ENCODE measurements around the gene NECAB3.
"Not testable (repeated sequence)": the region's sequence is repeated elsewhere in the genome, so short reads cannot be mapped to it uniquely, and the experiment has no call there.

The NECAB3 gene

GRCh38 chr20:33648396-33649004 lies 25.7 kb downstream of the NECAB3 start:
- DNase-seq, result no peak

GRCh38 chr20:33647603-33648395 lies 26.4 kb downstream of the NECAB3 start:
- no peak for DNase-seq

DNA sequence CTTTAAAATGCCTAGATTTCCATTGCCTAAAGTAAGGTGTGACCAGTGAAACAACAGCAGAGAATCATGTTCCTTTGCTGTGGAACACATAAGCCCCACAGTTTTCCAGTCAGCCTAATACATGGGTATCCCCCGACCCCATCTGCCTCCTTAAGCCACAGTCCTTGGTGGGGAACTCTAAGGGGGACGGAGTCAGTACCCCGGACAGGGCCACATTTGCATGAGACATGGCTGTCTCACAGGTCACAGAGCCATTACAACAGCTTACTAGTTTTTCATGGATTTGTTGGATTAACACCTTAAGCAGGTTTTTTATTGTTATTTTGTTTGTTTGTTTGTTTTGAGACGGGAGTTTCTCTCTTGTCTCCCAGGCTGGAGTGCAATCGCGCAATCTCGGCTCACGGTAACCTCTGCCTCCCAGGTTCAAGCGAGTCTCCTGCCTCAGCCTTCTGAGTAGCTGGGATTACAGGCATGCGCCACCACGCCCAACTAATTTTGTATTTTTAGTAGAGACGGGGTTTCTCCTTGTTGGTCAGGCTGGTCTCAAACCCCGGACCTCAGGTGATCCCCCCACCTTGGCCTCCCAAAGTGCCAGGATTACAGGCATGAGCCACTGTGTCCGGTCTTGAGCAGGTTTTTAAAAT lies 27.1 kb downstream of the NECAB3 start:
- not testable (repeated sequence) for DNase-seq

DNA sequence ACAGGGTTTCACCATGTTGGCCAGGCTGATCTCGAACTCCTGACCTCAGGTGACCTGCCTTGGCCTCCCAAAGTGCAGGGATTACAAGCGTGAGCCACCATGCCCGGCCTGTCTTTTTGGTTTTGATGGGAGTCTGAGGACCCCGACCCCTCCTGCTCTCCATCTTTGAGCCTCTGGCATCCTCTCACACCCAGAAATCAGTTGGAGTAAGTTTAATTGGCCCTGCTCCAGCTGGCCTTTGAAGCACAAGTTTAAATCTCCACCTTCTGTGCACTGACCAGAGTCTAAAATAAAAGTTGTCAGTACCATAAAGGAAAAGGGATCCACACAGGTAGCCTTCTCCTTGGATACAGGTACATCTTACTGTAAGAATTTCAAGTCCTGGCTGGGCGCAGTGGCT lies 28.0 kb downstream of the NECAB3 start:
- no peak for DNase-seq

- no peak for DNase-seq
Observed at GRCh38 chr20:33645396-33645795, 28.8 kb downstream of the NECAB3 start.

- no peak for DNase-seq
Observed at GRCh38 chr20:33645072-33645358, 29.2 kb downstream of the NECAB3 start.

DNA sequence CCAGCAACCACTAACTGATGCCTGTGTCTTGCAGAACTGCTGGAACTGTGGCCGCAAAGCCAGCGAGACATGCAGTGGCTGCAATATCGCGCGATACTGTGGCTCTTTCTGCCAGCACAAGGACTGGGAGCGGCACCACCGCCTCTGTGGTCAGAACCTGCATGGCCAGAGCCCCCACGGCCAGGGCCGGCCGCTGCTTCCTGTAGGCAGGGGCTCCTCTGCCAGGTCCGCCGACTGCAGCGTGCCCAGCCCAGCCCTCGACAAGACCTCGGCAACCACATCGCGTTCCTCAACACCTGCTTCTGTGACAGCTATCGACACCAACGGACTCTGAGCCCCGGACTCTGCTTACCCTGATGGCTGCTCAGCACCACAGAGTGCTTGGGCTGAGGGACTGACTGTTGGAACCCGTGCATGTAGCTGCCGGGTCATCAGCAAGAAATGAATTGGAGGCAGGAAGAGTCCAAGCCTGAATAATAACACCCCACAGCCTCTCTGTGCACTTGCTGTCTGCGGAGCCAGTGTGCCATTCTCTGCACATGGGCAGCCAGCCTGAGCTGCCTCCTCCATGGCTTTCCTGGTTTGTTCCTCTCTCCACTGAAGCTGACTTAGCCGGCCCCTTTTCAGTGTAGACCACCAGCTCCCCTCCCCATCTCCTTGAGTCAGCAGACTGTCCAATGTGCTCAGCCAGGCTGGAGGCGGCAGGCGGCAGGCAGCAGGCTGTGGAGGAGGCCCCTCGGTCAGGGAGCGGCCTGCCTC lies 29.7 kb downstream of the NECAB3 start:
- no peak for DNase-seq

GRCh38 chr20:33640287-33640686 lies 33.9 kb downstream of the NECAB3 start:
- no peak for DNase-seq

DNA sequence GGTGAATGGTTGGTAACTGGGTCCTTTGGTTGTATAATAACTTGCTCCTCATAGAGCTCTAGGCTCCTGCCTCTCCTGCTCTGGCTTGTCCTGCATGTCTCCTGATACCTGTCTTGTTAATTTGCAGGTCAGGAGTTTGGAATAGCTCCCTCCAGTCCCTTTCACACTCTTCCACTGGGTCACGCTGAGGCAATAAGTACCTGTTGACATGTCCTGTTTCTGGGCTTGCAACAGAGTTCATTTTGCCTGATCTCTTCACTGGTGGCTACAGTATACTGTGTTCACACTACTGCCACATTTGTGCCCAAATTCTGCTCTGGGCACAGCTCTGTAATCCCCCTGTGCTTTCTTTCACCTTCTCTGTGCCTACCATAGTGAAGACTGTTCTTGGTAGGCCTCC lies 37.5 kb downstream of the NECAB3 start:
- no peak for DNase-seq

- no peak for DNase-seq
Observed at GRCh38 chr20:33635341-33635740, 38.9 kb downstream of the NECAB3 start.

DNA sequence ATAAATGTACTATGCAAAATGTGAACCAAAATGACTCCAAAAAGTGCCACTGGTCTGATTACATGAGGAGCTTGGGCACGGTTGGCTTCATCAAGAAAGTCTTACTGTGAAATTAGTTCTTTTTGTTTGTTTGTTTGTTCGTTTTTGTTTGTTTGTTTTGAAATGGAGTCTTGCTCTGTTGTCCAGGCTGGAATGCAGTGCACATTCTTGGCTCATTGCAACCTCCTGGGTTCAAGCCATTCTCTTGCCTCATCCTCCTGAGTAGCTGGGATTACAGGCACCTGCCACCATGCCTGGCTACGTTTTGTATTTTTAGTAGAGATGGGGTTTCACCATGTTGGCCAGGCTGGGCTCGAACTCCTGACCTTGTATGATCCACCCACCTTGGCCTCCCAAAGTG lies 42.3 kb downstream of the NECAB3 start:
- DNase-seq, result not testable (repeated sequence)

- DNase-seq, result no peak
Observed at GRCh38 chr20:33630507-33630906, 43.7 kb downstream of the NECAB3 start.

GRCh38 chr20:33629979-33630378 lies 44.2 kb downstream of the NECAB3 start:
- DNase-seq, result no peak

- DNase-seq, result no peak
Observed at GRCh38 chr20:33629533-33629932, 44.7 kb downstream of the NECAB3 start.

GRCh38 chr20:33627577-33628216 lies 46.5 kb downstream of the NECAB3 start:
- no peak for DNase-seq

DNA sequence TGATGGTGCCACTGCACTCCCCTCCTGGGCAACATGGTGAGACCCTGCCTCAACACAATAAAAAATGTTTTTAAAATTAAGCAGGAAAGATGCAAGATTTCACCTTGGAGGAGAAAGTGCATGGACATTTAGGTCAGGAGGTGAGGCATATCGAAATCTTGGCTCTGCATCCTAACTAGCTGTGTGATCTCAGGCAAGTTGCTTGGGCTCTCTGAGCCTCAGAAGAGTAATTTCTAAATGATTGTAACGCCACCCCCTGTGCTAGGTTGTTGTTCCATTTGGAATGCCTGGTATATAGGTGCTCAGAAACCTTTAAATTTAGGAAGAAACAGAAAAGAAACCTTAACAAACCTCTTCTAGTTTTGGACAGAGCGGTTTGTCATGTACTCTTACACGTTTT lies 48.0 kb downstream of the NECAB3 start:
- no peak for DNase-seq

GRCh38 chr20:33624399-33624798 lies 49.8 kb downstream of the NECAB3 start:
- DNase-seq, result no peak

GRCh38 chr20:33622705-33623365 lies 51.4 kb downstream of the NECAB3 start:
- DNase-seq, result no peak

DNA sequence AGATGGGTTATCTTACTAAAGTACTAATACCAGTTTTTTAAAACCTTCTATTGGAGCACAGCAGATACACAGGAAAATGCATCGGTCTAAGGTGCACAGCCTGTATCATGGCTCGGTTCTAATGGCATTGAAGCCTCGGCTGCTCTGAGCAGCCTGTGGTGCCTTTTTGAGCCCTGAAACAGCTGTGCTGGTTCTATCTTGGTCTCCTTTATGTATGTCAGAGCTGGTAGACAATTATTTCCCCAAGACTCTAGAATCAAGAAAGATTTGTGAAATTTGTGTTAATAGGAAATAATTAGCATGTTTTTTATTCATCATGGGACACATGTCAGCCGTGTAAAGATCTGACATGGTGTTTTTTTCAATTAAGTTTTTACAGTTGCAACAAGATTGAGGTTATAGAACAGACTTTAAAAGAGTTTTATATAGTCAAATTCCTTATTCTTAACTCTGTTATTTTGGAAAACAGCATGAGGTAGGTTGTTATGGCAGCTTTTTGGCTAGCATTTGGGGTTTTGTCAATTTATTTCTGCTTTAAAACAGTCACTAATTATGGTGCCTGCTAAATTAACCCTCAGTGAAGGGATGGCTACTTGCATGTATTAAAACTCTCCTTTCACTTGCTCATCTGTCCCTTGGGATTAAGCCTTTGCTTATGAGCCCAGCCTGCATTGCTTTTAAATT lies 52.4 kb downstream of the NECAB3 start:
- no peak for DNase-seq

- DNase-seq, result no peak
Observed at GRCh38 chr20:33612001-33612400, 62.2 kb downstream of the NECAB3 start.

DNA sequence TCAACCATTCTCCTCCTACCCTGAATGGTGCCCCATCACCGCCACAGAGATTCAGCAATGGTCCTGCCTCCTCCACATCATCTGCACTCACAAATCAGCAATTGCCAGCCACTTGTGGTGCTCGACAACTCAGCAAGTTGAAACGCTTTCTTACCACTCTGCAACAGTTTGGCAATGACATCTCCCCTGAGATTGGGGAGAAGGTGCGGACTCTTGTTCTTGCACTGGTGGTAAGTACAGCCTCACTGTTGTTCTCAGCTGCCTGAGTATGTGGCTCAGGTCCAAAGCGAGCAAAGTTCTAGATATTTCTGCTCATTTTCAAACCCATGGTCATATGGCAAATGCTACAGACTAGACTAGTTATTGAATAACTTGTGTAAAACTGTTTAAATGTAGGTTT lies 63.1 kb downstream of the NECAB3 start:
- no peak for DNase-seq

GRCh38 chr20:33609504-33609903 lies 64.7 kb downstream of the NECAB3 start:
- no peak for DNase-seq

All from stimulated activated CD4-positive, alpha-beta T cell treated with anti-CD3 and anti-CD28 coated beads, Interleukin-4, amount 100 ng/mL, for 1 hour (primary cell).